Right lobe of liver (tissue), 4 donors: Measurements from ENCODE around the gene SCUBE1.

Experiments used
- CTCF ChIP-seq, 4 donors: fragments of 200-600 bp in 3 of 4; fragments of 450-650 bp in 1 of 4; IDR thresholded peaks; one replicate each; pipeline versions ENCODE4 v1.5.1 to v1.8.0; 2016 to 2022; ENCODE audit warnings: antibody characterized with exemption in 4 of 4, mild to moderate bottlenecking in 2 of 4
- POLR2A ChIP-seq: fragments of 450-650 bp; IDR thresholded peaks from one replicate; pipeline ENCODE4 v1.6.1; 2017; ENCODE audit warnings: antibody characterized with exemption, mild to moderate bottlenecking
- donor health status: DM: no; HTN: no; CAD: no.
- donor health status: DM: no; HTN: no; CAD: no.
- donor health status: DM: no; HTN: yes; CAD: no.

GRCh38 chr22:43263645-43264514 lies 79.3 kb downstream of the SCUBE1 start:
- TF ChIP-seq CTCF (IDR thresholded peaks at IDR 0.05) (no peak), POLR2A (no peak)
